Astrocyte (in vitro differentiated cells and primary cell): Measurements from ENCODE around the gene VWA8.

Source experiments
- CTCF ChIP-seq: IDR thresholded peaks from 2 replicates; pipeline ENCODE4 v1.5.1; 2011; ENCODE audit warnings: low read depth, mild to moderate bottlenecking, inconsistent platforms, low read length, moderate library complexity; ENCODE audit not compliant: insufficient read depth
- EZH2 ChIP-seq: IDR thresholded peaks from 2 replicates; pipeline ENCODE4 v1.6.1; 2012; ENCODE audit warnings: mild to moderate bottlenecking, low read length, inconsistent platforms; ENCODE audit not compliant: insufficient read depth

- TF ChIP-seq CTCF (no peak), EZH2 (no peak)
These were observed 408.9 kb downstream of the VWA8 start for GRCh38 chr13:41552031-41552430.
